Central memory CD8-positive, alpha-beta T cell (primary cell): ENCODE data around the gene GRK4.
"Not testable (repeated sequence)": the region's sequence is repeated elsewhere in the genome, so short reads cannot be mapped to it uniquely, and the experiment has no call there.

Experiments used
- ATAC-seq: fragments of 150-1000 bp; cut with Tn5 transposase; replicated peaks from 2 replicates; pipeline ENCODE4 v1.10.0; 2022; ENCODE audit warnings: mild to moderate bottlenecking, moderate FRiP score, moderate number of reproducible peaks; ENCODE audit not compliant: poor library complexity, severe bottlenecking; ENCODE audit errors: extremely low read depth
- DNase-seq, 2 donors: peaks; one replicate each; pipeline ENCODE4 v3.0.0; 2021; ENCODE audit warnings: low spot score in 2 of 2
- H3K27ac Mint-ChIP-seq: one replicate; pipeline ENCODE4 v1.8.0; 2022; ENCODE audit warnings: low read depth, mild to moderate bottlenecking, moderate library complexity, mixed read lengths
- H3K27me3 Mint-ChIP-seq: one replicate; pipeline ENCODE4 v1.8.0; 2022; ENCODE audit warnings: mixed read lengths
- H3K36me3 Mint-ChIP-seq: one replicate; pipeline ENCODE4 v1.8.0; 2022; ENCODE audit warnings: mild to moderate bottlenecking, moderate library complexity, mixed read lengths; ENCODE audit not compliant: insufficient read depth
- H3K4me1 Mint-ChIP-seq: one replicate; pipeline ENCODE4 v1.8.0; 2022; ENCODE audit warnings: mixed read lengths
- H3K4me3 Mint-ChIP-seq: one replicate; pipeline ENCODE4 v1.8.0; 2022; ENCODE audit warnings: mild to moderate bottlenecking, moderate library complexity, mixed read lengths
- H3K9me3 Mint-ChIP-seq: one replicate; pipeline ENCODE4 v1.8.0; 2022; ENCODE audit warnings: mixed read lengths

Gene GRK4

GRCh38 chr4:2963966-2964471 is 648 bp downstream of the GRK4 start:
- DNase-seq = no peak
- H3K4me1 Mint-ChIP-seq = peaks cover 33% of the 10 kb centered on the region
- no peaks in the 10 kb centered on the region for H3K9me3 Mint-ChIP-seq
- ATAC-seq = peak; percentile 30
- H3K4me3 Mint-ChIP-seq = peak overlapping the region; percentile 84
- peak overlapping the region; percentile 8 for H3K27ac Mint-ChIP-seq
- H3K27me3 Mint-ChIP-seq = no peaks in the 10 kb centered on the region
- H3K36me3 Mint-ChIP-seq = peaks cover 10% of the 10 kb centered on the region

- peaks cover 8% of the 10 kb centered on the region for H3K36me3 Mint-ChIP-seq
- ATAC-seq (no peak), DNase-seq (no peak)
- H3K4me3 Mint-ChIP-seq = peak overlapping the region; percentile 84
- H3K27ac Mint-ChIP-seq = peak overlapping the region; percentile 8
- H3K9me3 Mint-ChIP-seq = no peaks in the 10 kb centered on the region
- no peaks in the 10 kb centered on the region for H3K27me3 Mint-ChIP-seq
- H3K4me1 Mint-ChIP-seq = peaks cover 28% of the 10 kb centered on the region
These were observed 1.4 kb downstream of the GRK4 start for GRCh38 chr4:2964706-2965258.

GRCh38 chr4:2965262-2965661 is 1.9 kb downstream of the GRK4 start:
- Mint-ChIP-seq H3K4me1 (peaks cover 24% of the 10 kb centered on the region), H3K27ac (no peak overlapping the region), H3K4me3 (peak overlapping the region; percentile 84), H3K9me3 (no peaks in the 10 kb centered on the region), H3K36me3 (peaks cover 8% of the 10 kb centered on the region), H3K27me3 (no peaks in the 10 kb centered on the region)
- DNase-seq (no peak), ATAC-seq (no peak)

GRCh38 chr4:2968381-2968780 is 5.0 kb downstream of the GRK4 start:
- no peak for DNase-seq
- ATAC-seq = no peak
- Mint-ChIP-seq H3K36me3 (peaks cover 2% of the 10 kb centered on the region), H3K27ac (no peak overlapping the region), H3K27me3 (no peaks in the 10 kb centered on the region), H3K9me3 (no peaks in the 10 kb centered on the region), H3K4me1 (peaks cover 6% of the 10 kb centered on the region), H3K4me3 (no peak overlapping the region)

- no peaks in the 10 kb centered on the region for H3K4me1 Mint-ChIP-seq
- H3K27ac Mint-ChIP-seq = no peak overlapping the region
- ATAC-seq (no peak), DNase-seq (no peak)
- no peak overlapping the region for H3K4me3 Mint-ChIP-seq
- H3K27me3 Mint-ChIP-seq = no peaks in the 10 kb centered on the region
- H3K9me3 Mint-ChIP-seq = no peaks in the 10 kb centered on the region
- H3K36me3 Mint-ChIP-seq = peaks cover 2% of the 10 kb centered on the region
These were observed 7.9 kb downstream of the GRK4 start for GRCh38 chr4:2971275-2971674.

GRCh38 chr4:2977211-2978088 is 14.1 kb downstream of the GRK4 start:
- no peaks in the 10 kb centered on the region for H3K36me3 Mint-ChIP-seq
- DNase-seq (no peak), ATAC-seq (no peak)
- H3K27me3 Mint-ChIP-seq = no peaks in the 10 kb centered on the region
- no peak overlapping the region for H3K4me3 Mint-ChIP-seq
- no peaks in the 10 kb centered on the region for H3K4me1 Mint-ChIP-seq
- no peaks in the 10 kb centered on the region for H3K9me3 Mint-ChIP-seq
- H3K27ac Mint-ChIP-seq = no peak overlapping the region

- no peaks in the 10 kb centered on the region for H3K9me3 Mint-ChIP-seq
- ATAC-seq (no peak), DNase-seq (no peak)
- H3K27me3 Mint-ChIP-seq = no peaks in the 10 kb centered on the region
- H3K4me1 Mint-ChIP-seq = no peaks in the 10 kb centered on the region
- no peaks in the 10 kb centered on the region for H3K36me3 Mint-ChIP-seq
- H3K27ac Mint-ChIP-seq = no peak overlapping the region
- H3K4me3 Mint-ChIP-seq = no peak overlapping the region
These were observed 18.0 kb downstream of the GRK4 start for GRCh38 chr4:2981256-2981819.

- DNase-seq = no peak
- no peak overlapping the region for H3K4me3 Mint-ChIP-seq
- H3K27me3 Mint-ChIP-seq = no peaks in the 10 kb centered on the region
- H3K9me3 Mint-ChIP-seq = no peaks in the 10 kb centered on the region
- no peak for ATAC-seq
- no peaks in the 10 kb centered on the region for H3K4me1 Mint-ChIP-seq
- H3K36me3 Mint-ChIP-seq = no peaks in the 10 kb centered on the region
- no peak overlapping the region for H3K27ac Mint-ChIP-seq
These were observed 18.6 kb downstream of the GRK4 start for GRCh38 chr4:2982012-2982411.

- H3K4me1 Mint-ChIP-seq, H3K9me3 Mint-ChIP-seq, ATAC-seq, H3K36me3 Mint-ChIP-seq, H3K4me3 Mint-ChIP-seq, H3K27me3 Mint-ChIP-seq, H3K27ac Mint-ChIP-seq, DNase-seq: not testable (repeated sequence)
These were observed 20.3 kb downstream of the GRK4 start for GRCh38 chr4:2983715-2984114.

GRCh38 chr4:2991243-2991642 is 27.9 kb downstream of the GRK4 start:
- DNase-seq (no peak), ATAC-seq (no peak)
- peaks cover 2% of the 10 kb centered on the region for H3K36me3 Mint-ChIP-seq
- H3K9me3 Mint-ChIP-seq = no peaks in the 10 kb centered on the region
- no peaks in the 10 kb centered on the region for H3K4me1 Mint-ChIP-seq
- peaks cover 17% of the 10 kb centered on the region for H3K27me3 Mint-ChIP-seq
- no peak overlapping the region for H3K4me3 Mint-ChIP-seq
- H3K27ac Mint-ChIP-seq = no peak overlapping the region

GRCh38 chr4:2994917-2995316 is 31.5 kb downstream of the GRK4 start:
- ATAC-seq (no peak), DNase-seq (no peak)
- H3K36me3 Mint-ChIP-seq = peaks cover 2% of the 10 kb centered on the region
- H3K27ac Mint-ChIP-seq = no peak overlapping the region
- H3K4me3 Mint-ChIP-seq = no peak overlapping the region
- H3K4me1 Mint-ChIP-seq = no peaks in the 10 kb centered on the region
- no peaks in the 10 kb centered on the region for H3K27me3 Mint-ChIP-seq
- no peaks in the 10 kb centered on the region for H3K9me3 Mint-ChIP-seq

GRCh38 chr4:2995546-2996265 is 32.3 kb downstream of the GRK4 start:
- H3K27me3 Mint-ChIP-seq = no peaks in the 10 kb centered on the region
- DNase-seq = no peak
- H3K4me1 Mint-ChIP-seq = no peaks in the 10 kb centered on the region
- H3K4me3 Mint-ChIP-seq = no peak overlapping the region
- H3K9me3 Mint-ChIP-seq = no peaks in the 10 kb centered on the region
- H3K36me3 Mint-ChIP-seq = peaks cover 2% of the 10 kb centered on the region
- no peak overlapping the region for H3K27ac Mint-ChIP-seq
- ATAC-seq = no peak
